AG10803 (cell line): Measurements from ENCODE around the gene REEP1.

Experiments used
- DNase-seq: peaks from one replicate; pipeline ENCODE4 v3.0.0; 2010; ENCODE audit warnings: low read depth
- H3K4me3 ChIP-seq: 2 replicates; pipeline ENCODE4 v1.5.1; 2011; ENCODE audit warnings: mild to moderate bottlenecking, low read length, control low read depth
- TF ChIP-seq, protein P1 (sequence below): conservative IDR thresholded peaks from 2 replicates; pipeline ENCODE4 v1.5.1; 2011; ENCODE audit warnings: mild to moderate bottlenecking, low read length, control low read depth, inconsistent platforms

Gene REEP1

DNA sequence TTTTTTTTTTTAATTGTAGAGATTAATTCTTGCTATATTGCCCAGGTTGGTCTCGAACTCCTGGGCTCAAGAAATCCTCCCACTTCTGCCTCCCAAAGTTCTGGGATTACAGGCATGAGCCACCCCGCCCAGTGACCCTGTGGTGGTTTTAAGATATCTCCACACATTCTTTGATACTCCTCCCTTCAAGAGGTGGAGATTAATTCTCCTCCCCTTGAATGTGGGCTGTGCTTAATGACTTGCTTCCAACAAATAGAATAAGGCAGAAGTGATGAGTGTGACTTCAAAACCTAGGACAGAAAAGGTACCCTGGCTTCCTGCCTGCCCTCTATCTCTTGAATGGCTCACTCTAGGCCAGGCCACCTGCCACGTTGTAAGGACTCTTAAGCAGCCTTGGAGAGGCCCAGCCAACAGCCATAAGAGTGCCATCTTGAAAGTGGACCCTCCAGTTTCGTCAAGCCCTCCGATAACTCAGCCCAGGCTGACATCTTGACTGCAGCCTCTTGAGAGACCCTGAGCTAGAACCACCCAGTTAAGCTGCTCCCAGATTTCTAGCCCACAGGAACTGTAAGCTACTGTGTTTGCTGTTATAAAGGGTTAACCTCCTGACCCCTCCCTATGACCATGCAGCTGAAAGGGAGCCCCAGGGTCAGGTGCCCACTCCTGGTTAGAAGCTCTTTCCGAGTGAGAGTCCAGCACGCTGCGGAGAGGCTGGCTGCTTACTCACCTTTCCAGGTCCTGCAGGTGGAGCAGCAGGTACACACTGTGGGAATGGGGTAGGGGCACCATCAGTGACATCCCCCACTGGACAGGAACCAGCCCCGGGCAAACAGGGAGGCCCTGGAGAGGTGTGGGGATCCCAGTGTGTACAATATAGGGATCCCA is 110.5 kb downstream of the REEP1 start:
- DNase-seq, result no peak
- TF ChIP-seq, protein P1, sequence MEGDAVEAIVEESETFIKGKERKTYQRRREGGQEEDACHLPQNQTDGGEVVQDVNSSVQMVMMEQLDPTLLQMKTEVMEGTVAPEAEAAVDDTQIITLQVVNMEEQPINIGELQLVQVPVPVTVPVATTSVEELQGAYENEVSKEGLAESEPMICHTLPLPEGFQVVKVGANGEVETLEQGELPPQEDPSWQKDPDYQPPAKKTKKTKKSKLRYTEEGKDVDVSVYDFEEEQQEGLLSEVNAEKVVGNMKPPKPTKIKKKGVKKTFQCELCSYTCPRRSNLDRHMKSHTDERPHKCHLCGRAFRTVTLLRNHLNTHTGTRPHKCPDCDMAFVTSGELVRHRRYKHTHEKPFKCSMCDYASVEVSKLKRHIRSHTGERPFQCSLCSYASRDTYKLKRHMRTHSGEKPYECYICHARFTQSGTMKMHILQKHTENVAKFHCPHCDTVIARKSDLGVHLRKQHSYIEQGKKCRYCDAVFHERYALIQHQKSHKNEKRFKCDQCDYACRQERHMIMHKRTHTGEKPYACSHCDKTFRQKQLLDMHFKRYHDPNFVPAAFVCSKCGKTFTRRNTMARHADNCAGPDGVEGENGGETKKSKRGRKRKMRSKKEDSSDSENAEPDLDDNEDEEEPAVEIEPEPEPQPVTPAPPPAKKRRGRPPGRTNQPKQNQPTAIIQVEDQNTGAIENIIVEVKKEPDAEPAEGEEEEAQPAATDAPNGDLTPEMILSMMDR, result no peak
- H3K4me3 ChIP-seq, result no peak overlapping the region

DNA sequence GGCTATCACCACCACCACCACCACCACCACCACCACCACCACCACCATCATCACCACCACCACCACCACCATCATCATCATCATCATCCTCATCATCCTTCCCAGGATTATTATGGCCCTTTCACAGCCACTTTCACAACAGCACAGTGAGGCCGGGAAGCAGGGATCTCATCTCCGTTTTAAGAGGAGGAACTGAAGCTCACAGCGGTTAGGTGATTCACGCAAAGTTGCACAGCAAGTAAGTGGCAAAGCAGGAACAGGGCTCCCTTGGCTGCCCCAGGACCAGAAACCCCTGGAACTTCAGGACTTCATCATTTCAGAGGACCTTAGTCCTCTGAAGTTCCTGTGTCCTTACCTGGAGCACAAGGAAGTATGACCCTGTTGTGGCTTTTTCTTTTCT is 111.4 kb downstream of the REEP1 start:
- no peak for DNase-seq
- H3K4me3 ChIP-seq, result no peak overlapping the region
- TF ChIP-seq, protein P1, result no peak

DNA sequence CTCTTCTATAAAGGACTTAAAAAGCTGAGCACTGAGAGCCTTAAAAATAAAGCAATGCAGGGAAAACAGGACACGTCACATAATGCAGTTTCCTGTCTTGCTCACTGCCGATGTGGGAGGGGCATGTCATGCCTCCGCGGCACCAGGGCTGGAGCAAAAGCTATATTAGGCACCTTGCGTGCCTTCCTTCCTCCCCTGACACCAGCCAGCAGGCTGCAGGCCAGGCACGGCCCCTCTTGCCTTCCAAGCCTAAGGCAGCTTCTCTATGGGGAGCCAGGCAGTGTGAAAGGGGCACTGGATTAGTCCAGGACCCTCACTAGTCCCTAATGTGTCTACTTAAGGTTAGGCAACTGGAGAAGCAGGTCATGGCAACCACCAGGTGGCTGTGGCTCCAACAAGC is 111.8 kb downstream of the REEP1 start:
- DNase-seq, result no peak
- TF ChIP-seq, protein P1, result no peak
- H3K4me3 ChIP-seq, result no peak overlapping the region

DNA sequence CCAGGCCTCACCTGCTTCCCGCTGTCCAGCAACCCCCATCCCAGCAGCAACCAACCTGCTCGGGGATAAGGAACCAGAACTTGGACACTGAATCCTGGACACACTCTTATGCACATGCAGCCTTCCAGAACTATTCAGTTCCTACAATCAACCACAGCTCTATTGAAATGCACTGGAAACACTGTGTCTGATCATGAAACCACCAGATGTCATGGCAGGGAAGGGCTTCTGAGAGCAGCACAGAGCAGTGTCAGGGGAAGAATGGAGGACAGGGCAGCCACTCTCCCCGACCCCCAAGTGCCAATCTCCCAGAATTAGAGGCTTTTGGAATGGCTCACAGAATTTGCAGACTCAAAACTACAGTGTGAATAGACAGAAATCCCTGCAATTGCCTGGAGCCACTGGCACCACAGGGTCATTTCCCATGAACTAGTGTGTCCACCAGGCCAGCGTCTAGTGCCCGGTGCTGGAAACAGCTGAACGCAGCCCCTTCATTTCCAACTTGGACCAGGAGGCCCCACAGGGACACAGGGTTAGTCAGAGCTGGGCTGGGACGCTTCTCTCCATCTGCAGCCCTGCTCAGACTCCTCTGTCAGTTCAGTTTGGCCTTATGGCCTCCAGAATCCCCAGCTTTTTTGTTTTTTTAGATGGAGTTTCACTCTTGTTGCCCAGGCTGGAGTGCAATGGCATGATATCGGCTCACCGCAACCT is 112.6 kb downstream of the REEP1 start:
- no peak overlapping the region for H3K4me3 ChIP-seq
- DNase-seq, result no peak
- TF ChIP-seq, protein P1, result no peak

DNA sequence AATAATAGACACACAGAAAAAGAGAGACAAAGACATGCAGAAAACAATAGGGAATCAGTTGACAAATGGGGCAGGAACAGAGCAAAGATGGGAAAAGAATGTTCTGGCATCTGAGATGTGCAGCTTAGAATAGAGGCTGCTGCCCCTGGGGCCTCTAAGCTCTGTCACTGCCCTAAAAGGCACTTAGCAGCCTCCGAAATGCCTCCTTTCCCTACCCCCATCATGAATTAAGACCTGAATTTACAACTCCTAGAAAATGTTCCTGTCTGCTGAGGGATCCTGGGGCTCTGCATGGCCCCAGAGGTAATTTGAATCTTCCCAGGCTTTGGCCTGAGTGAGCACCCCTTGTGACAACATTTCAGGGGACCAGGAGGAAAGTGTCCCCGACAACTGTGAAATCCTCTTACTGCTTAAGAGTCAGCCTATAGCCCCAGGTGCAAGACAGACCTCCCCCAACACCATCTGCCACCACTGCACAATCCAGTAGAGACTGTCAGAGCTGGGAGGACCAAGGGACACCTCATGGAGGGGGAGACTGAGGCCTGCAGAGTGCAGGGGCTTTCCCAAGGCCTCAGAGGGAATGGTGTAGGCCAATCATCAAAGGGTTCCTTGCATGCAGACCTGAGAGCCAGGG is 113.4 kb downstream of the REEP1 start:
- TF ChIP-seq, protein P1, result no peak
- H3K4me3 ChIP-seq, result no peak overlapping the region
- no peak for DNase-seq

DNA sequence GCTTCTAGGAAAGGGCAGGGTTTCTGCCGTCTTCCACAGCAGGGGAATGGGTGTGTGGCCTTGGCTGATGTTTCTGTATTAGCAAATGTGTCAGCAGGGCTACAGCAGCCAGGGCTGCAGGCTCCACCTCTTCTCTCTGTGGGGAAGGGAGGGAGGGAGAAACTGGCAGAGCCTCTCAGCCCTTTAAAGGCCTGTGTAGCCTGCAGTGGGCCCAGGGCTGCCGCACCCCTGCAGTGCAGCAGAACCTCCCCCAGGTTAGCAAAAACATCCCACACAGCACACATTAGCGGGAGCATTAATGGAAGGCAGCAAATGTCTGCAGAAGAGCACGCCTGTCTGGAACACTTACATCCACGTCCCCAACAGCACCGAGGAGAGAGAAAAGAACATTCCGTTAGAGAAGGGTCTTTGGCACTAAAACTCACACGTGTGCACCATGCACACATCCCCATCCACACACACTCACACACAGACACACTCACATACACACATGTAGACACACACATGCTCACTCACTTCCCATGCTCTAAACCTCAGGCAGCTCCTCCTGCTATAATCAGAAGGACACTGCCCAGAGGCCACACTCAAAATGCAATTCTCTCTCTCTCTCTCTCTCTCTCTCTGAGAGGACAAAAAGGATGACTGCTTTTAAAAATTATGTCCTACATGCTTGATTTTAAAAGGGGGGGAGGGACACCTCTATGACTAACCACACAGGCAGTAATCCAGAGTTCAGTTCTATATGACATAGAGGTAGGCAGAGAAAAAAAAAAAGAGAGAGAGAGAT is 114.1 kb downstream of the REEP1 start:
- no peak overlapping the region for H3K4me3 ChIP-seq
- DNase-seq, result peak; percentile 47
- TF ChIP-seq, protein P1, result no peak
